Endothelial cell of umbilical vein (primary cell): ENCODE measurements around the gene ZNF678. TPM values are rescaled to one million over a fixed set of nuclear protein-coding genes. Genes with fewer than 3 reads are reported as not detected.

Experiments
- BruUV-seq: library from RNA; stranded (reverse); fragments of 400-500 nt; replicated peaks from 2 replicates; lab custom pipeline; 2021; lab: Mats Ljungman, UMichigan
- CTCF ChIA-PET: fragments of 300-600, 350-600 bp; sonication (Branson Sonifier 250); formaldehyde crosslinking; loops from one replicate; lab custom pipeline; 2021; ENCODE audit warnings: antibody characterized with exemption, inconsistent platforms; lab: Charles Lee
- POLR2A ChIA-PET: fragments of 300-600, 350-600 bp; sonication (Branson Sonifier 250); formaldehyde crosslinking; loops from one replicate; lab custom pipeline; 2021; ENCODE audit warnings: antibody characterized with exemption, inconsistent platforms; lab: Charles Lee
- DNase-seq: peaks from one replicate; pipeline ENCODE4 v3.0.0-alpha.2; 2011; ENCODE audit warnings: low read depth, low spot score
- FAIRE-seq: peaks from 2 replicates; lab custom pipeline; 2011; peaks lifted over from hg19 to GRCh38; lab: Jason Lieb, UNC
- H2AFZ ChIP-seq: 2 replicates; pipeline ENCODE4 v1.6.0; 2012; ENCODE audit warnings: low read depth, low read length, control low read depth, inconsistent platforms
- H3K27ac ChIP-seq: 2 replicates; pipeline ENCODE4 v1.5.1; 2011; ENCODE audit warnings: low read depth, mild to moderate bottlenecking, control low read depth, low read length, moderate library complexity; ENCODE audit not compliant: insufficient read depth
- H3K27me3 ChIP-seq, 2 experiments: 2 replicates each; pipeline versions ENCODE4 v1.6.0 to v1.6.1; 2011; ENCODE audit warnings: low read length in 2 of 2, mixed read lengths in 1 of 2; ENCODE audit not compliant: control insufficient read depth in 2 of 2, insufficient read depth in 2 of 2
- H3K36me3 ChIP-seq, 2 experiments: 2 replicates in 1 of 2; 3 replicates in 1 of 2; pipeline ENCODE4 v1.5.1; 2011; ENCODE audit warnings: low read length in 2 of 2, mild to moderate bottlenecking in 1 of 2, moderate library complexity in 1 of 2; ENCODE audit not compliant: control insufficient read depth in 2 of 2, insufficient read depth in 2 of 2; ENCODE audit errors: extremely low read depth in 1 of 2
- H3K4me1 ChIP-seq: 3 replicates; pipeline ENCODE4 v1.5.1; 2011; ENCODE audit warnings: mild to moderate bottlenecking, low read length; ENCODE audit not compliant: control insufficient read depth, insufficient read depth; ENCODE audit errors: extremely low read depth
- H3K4me2 ChIP-seq: 2 replicates; pipeline ENCODE4 v1.6.1; 2011; ENCODE audit warnings: low read length, control low read depth, mixed read lengths; ENCODE audit not compliant: insufficient read depth
- H3K4me3 ChIP-seq, 3 experiments: fragments of 200-600 bp in 1 of 3; sonication (generic), shearing (Covaris generic) in 1 of 3; replicated peaks in 1 of 3; 2 replicates each; pipeline ENCODE4 v1.5.1; 2011 to 2016; ENCODE audit warnings: control low read depth in 3 of 3, low read length in 3 of 3, mild to moderate bottlenecking in 2 of 3, inconsistent platforms in 1 of 3, low read depth in 1 of 3, moderate library complexity in 1 of 3; ENCODE audit not compliant: insufficient read depth in 1 of 3
- H3K79me2 ChIP-seq: 2 replicates; pipeline ENCODE4 v1.6.0; 2012; ENCODE audit warnings: low read length, inconsistent platforms; ENCODE audit not compliant: control insufficient read depth, insufficient read depth
- H3K9ac ChIP-seq: replicated peaks from 2 replicates; pipeline ENCODE3; 2011; ENCODE audit warnings: low read length, control low read depth; ENCODE audit not compliant: insufficient read depth; ENCODE audit errors: extremely low read depth
- H3K9me1 ChIP-seq: replicated peaks from 3 replicates; pipeline ENCODE4 v1.6.0; 2011; ENCODE audit warnings: mild to moderate bottlenecking, low read length; ENCODE audit not compliant: control insufficient read depth, insufficient read depth; ENCODE audit errors: extremely low read depth
- H3K9me3 ChIP-seq: replicated peaks from 2 replicates; pipeline ENCODE4 v1.5.1; 2012; ENCODE audit warnings: low read length, inconsistent platforms; ENCODE audit not compliant: control insufficient read depth, insufficient read depth
- H4K20me1 ChIP-seq: replicated peaks from 2 replicates; pipeline ENCODE3; 2011; ENCODE audit warnings: mild to moderate bottlenecking, low read length; ENCODE audit not compliant: control insufficient read depth, insufficient read depth; ENCODE audit errors: extremely low read depth
- CTCF ChIP-seq, 2 donors: IDR thresholded peaks; 1 replicate in 1 of 2; 2 replicates in 1 of 2; pipeline ENCODE4 v1.5.1; 2011; ENCODE audit warnings: low read length in 2 of 2, mild to moderate bottlenecking in 2 of 2, moderate library complexity in 2 of 2, control low read depth in 1 of 2, inconsistent platforms in 1 of 2, low read depth in 1 of 2; ENCODE audit not compliant: insufficient read depth in 1 of 2; ENCODE audit errors: extremely low read depth in 1 of 2
- EZH2 ChIP-seq: IDR thresholded peaks from 2 replicates; pipeline ENCODE4 v1.6.1; 2012; ENCODE audit warnings: borderline replicate concordance, low read depth, mild to moderate bottlenecking, moderate library complexity, low read length, inconsistent platforms; ENCODE audit not compliant: severe bottlenecking
- FOS ChIP-seq: IDR thresholded peaks from 2 replicates; pipeline ENCODE4 v1.6.1; 2011; ENCODE audit warnings: mild to moderate bottlenecking, low read length, moderate library complexity, borderline replicate concordance; ENCODE audit not compliant: insufficient read depth
- GATA2 ChIP-seq: IDR thresholded peaks from 2 replicates; pipeline ENCODE4 v1.7.0; 2011; ENCODE audit warnings: low read depth, mild to moderate bottlenecking, moderate library complexity, mixed read lengths, low read length; ENCODE audit not compliant: insufficient read length, insufficient read depth
- JUN ChIP-seq: IDR thresholded peaks from 2 replicates; pipeline ENCODE4 v1.6.1; 2011; ENCODE audit warnings: borderline replicate concordance, low read depth; ENCODE audit not compliant: insufficient read length, insufficient read depth
- MAX ChIP-seq: IDR thresholded peaks from 2 replicates; pipeline ENCODE4 v1.6.1; 2011; ENCODE audit not compliant: insufficient read depth, insufficient read length
- MYC ChIP-seq: IDR thresholded peaks from one replicate; pipeline ENCODE4 v1.6.1; 2011; ENCODE audit warnings: mild to moderate bottlenecking, low read depth, low read length
- POLR2A ChIP-seq: IDR thresholded peaks from 2 replicates; pipeline ENCODE4 v1.6.1; 2012; ENCODE audit warnings: low read depth, mild to moderate bottlenecking, control low read depth, low read length
- POLR2AphosphoS5 ChIP-seq: IDR thresholded peaks from 2 replicates; pipeline ENCODE4 v1.6.1; 2012; ENCODE audit warnings: low read depth, mild to moderate bottlenecking, control low read depth, low read length, moderate library complexity; ENCODE audit not compliant: insufficient read depth
- dilution Hi-C: fragments of 300-500 bp; cut with MboI; formaldehyde crosslinking; loops from one replicate; pipeline ENCODE4 v1.15.0; 2019; ENCODE audit warnings: low sequenced_read_pairs; ENCODE audit not compliant: extremely low pct_ligation_motif_present
- intact Hi-C: fragments of 100-400 bp; cut with micrococcal nuclease; formaldehyde crosslinking; loops from one replicate; pipeline ENCODE4 v1.10.0; 2022
- polyA plus RNA-seq, 4 experiments: library from polyadenylated mRNA; depleted of rRNA in 3 of 4; stranded (reverse) in 3 of 4; unstranded in 1 of 4; fragments of >200 nt; gene quantifications; 2 replicates each; pipeline versions ENCODE4 v1.2.1 to v1.2.3, GENCODE V29; 2011 to 2012; ENCODE audit warnings: missing spikeins in 1 of 4
- total RNA-seq: library from RNA; stranded (reverse); gene quantifications from 2 replicates; pipeline ENCODE4 v1.2.3, GENCODE V29; 2021

Gene ZNF678
- total and polyA plus RNA-seq, 2 donors (not counting 3 experiments of a cell fraction or from before 2014, with no cell fraction given): 2.1 to 7.7 TPM

GRCh38 chr1:227546059-227546458, 17.3 kb upstream of the ZNF678 start:
- CTCF ChIA-PET: no interaction called here
- TF ChIP-seq EZH2 (no peak), MYC (no peak), POLR2AphosphoS5 (no peak), CTCF (IDR thresholded peaks at IDR 0.05; ENCODE audit: extremely low read depth in 1 of 2, insufficient read depth in 1 of 2, low read depth in 1 of 2, low read length in 2 of 2) (no peak), GATA2 (no peak), FOS (no peak), JUN (no peak), POLR2A (no peak), MAX (no peak)
- Histone ChIP-seq H3K4me1 (peaks cover 8% of the 10 kb centered on the region), H3K9me3 (no peaks in the 10 kb centered on the region), H2AFZ (no peak overlapping the region), H3K9ac (no peak overlapping the region), H3K4me3 (no peak overlapping the region), H3K27me3 (no peaks in the 10 kb centered on the region), H3K79me2 (no peaks in the 10 kb centered on the region), H3K27ac (no peak overlapping the region), H4K20me1 (no peaks in the 10 kb centered on the region), H3K36me3 (no peaks in the 10 kb centered on the region), H3K4me2 (no peak overlapping the region), H3K9me1 (no peaks in the 10 kb centered on the region)
- dilution Hi-C loops: no loop called here
- intact Hi-C loops: no loop called here
- no peak for FAIRE-seq
- POLR2A ChIA-PET: no interaction called here
- no peak for DNase-seq
- BruUV-seq: no TSS peak
